GM21390 (cell line): ENCODE data around the gene CAMKK1.
"Not testable (repeated sequence)": the region's sequence is repeated elsewhere in the genome, so short reads cannot be mapped to it uniquely, and the experiment has no call there.

Experiments
- ATAC-seq: cut with Tn5 transposase; IDR thresholded peaks from one replicate; pipeline ENCODE4 v1.9.1; 2021; ENCODE audit not compliant: unreplicated experiment

Gene CAMKK1

DNA sequence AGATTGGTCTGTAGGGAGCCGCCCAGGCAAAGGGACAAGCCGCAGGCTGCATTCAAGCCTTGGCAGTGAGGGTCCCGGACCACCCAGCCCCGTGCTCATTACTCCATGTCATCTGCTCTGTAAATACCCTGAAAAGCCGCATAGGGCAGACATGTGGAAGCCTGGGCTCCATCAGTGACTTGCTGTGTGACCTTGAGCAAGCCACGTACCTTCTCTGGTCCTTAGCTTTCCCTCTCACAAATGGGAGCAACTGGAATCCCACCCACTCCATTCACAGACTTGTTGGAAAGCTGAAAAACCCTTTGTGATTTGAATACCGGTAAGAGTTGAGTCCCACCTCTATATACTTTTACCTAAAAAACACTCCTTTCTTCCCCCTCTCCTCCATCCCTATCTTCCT lies 11.9 kb downstream of the CAMKK1 start:
- no peak for ATAC-seq

DNA sequence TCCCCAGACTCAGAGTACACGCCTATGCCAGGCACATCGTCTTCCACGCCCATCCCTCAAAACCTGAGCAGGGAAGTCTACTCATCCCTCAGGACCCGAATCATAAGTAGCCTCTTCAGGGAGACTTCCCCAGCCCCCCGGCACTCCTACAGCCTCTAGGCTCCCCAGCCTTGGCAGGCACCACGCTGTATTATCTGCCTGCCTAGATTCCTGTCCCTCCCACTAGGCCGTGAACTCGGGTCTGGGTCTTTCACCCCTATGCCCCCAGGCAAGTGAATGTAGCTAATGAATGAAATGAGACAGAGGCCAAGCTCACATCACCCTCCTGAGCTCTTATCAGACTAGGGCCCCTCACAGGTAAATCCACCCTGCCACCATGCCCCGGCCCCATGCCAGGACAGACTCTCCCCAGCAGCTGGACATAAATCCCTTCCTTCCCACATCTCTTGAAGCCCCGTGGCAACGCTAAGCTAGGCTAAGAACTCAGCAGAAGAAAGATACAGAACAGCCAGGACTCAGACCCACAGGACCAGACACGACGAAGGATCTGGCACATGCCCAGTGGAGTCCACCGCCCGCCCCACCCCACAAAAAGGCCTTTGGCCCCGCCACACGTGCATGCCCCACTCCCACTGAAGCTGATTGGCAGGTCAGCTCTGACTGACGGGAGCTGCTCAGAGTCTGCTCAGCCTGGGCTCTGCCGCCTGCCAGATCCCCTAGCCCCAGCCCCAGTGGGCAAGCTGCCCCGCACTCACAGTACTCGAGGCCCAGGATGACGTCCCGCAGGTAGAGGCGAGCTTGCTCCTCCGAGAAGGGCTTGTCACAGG lies 13.0 kb downstream of the CAMKK1 start:
- no peak for ATAC-seq

DNA sequence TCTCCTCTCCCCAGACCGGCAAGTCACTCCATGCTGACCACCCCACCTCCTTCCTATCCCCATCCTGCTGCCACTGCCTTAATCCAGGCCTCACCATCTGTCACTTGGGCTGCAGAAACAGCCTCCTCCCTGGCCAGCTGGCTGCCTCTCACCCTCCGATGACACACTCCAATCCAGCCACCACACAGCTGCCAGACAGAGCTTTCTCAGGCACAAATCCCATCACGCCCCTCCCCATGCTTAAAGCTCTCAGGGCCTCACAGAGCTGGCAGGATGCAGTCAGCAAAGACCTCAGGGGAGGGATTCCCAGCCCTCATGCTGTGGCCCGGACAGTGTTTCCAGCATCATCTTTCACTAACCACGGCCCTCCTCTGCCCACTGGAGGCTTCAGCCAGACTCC lies 13.7 kb downstream of the CAMKK1 start:
- ATAC-seq, result no peak

DNA sequence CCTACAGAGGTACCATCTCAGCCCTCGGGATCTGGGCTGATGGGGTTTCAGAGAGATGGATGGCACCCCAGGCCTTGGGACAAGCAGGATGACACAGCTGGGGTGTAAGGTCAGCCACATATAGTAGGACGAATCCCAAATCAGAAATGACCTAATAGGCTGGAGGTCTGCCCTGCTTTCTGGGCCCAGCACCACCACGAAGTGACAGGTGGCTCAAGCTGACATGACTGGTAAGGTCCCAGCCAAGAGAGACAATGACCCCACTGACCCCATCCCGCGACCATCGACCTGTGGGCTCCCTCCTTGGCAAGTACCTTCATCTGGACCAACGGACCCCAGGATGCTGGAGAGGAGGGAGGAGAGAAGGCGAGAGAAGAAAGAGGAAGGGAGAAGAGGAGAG lies 15.6 kb downstream of the CAMKK1 start:
- no peak for ATAC-seq

DNA sequence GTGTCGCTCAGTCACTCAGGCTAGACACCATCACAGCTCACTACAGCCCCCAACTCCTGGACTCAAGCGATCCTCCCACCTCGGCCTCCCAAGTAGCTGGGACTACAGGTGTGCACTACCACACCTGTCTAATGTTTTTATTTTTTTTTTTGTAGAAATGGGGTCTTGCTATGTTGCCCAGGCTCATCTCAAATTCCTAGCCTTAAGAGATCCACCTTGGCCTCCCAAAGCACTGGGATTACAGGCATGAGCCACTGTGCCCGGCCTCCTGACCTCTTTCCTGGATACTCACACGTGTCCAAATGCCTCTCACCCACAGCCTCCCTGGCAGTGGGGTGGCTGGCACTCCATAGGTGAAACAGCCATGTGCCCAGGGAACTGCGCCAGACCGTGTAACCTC lies 17.5 kb downstream of the CAMKK1 start:
- ATAC-seq, result no peak

DNA sequence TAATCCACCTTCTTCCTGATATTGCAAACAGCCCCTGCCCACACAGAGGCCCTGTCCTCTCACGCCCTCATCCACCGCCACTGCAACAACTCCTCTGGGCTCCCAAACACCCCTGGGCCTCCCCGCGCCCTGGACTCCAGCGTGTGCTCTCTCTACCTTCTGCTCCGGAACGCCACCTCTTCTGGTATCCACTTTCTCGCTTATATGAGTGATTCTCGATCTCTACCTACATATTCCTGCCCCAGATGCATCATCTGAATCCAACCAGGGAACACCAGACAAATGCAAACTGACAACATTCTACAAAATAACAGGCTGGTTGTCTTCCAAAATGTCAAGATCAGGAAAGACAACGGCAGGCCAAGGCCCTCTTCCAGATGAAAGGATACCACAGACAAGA lies 19.0 kb downstream of the CAMKK1 start:
- no peak for ATAC-seq

DNA sequence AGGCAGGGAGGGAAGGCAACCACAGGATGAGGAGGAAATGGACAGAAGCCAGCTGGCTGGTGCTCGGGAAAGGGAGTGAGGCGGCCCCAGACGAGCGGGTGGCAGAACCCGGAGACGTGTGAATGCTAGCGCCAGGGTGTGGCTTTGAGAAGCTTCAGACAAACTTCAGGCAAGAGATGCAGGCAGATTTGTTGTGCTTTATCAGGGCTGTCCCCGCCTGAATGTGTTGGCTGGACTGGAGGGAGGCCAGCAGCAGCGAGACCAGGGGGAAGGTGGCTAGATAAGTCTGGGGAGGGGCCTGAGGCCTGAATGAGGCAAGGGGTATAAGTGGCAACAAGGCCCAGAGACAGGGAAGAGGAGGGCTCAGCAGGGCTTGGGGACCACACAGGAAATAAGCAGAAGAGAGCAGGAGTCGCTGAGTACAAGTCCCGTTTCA lies 22.0 kb downstream of the CAMKK1 start:
- ATAC-seq, result no peak

DNA sequence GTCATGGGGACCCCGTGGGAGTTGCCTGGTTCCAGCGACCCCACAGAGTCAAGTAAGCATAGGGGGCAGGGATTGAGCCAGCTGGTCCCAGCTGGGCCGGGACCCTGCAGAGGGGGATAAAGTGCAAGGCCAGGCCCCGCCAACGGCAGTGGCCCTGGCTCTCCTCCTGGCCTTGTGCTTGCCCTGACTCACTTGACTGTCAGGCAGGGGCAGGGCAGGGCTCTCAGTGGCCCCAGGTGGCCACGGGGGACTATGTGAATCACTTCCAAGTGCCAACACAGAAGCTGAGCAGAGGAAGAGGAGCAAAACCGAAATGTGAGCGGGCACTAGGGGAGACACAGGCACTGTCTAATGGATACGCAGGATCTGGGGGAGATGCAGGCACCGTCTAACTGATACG lies 25.2 kb downstream of the CAMKK1 start:
- ATAC-seq, result no peak

DNA sequence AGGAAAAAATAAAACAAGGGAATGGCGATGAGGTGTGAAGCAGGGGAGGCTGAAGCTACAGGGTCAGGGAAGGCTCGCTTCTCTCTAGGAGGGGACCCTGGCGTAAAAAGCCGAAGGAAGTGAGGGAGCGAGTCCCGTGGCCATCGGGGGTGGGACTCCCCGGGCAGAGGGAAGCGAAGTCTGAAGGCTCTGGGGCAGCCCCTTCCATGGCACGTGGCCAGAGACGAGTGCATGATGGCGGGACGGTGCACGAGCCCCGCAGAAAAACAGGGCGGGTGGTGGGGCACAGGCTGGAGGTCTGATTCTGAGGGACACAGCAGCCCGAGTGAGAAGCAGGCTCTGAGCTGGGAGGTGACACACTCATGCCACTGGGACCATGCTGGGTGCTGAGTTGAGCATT lies 25.7 kb downstream of the CAMKK1 start:
- ATAC-seq, result no peak

DNA sequence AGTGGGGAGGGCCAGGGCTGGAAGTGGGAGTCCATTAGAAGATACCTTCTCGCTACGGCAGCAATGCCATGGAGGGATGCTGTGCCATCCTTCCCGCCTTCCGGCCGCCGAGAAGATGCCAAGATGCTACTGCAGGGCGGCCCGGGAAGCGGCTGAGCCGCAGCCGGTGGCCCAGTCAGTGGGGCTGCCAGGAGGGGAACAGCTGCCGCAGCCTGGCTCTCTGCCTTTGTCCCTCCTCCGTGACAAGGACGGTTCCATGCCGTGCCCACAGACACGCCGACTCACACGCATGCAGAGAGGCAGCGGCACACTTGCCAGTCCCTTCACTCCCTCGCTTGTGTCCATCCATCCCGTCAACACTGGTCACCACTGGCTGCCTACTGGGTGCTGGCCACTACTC lies 26.6 kb downstream of the CAMKK1 start:
- no peak for ATAC-seq

DNA sequence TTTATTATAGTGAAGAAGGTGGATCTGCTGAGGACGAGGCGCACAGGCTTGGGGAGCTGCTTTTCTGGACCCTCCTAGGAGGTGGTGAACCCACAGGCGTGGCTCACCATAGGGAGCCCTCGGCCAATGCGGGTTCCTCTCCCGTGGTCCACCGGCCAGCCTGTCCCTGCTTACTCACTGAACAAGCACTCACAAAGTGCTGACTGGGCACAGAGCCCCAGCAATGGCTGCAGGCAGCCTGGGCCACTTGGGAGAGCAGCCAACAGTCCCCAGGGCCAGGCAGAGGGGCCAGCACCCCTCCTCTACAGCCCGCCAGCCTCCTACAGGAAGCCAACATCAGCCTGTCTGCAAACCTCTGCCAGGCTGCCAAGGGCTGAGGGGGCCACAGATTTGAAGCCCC lies 27.7 kb downstream of the CAMKK1 start:
- ATAC-seq, result no peak

DNA sequence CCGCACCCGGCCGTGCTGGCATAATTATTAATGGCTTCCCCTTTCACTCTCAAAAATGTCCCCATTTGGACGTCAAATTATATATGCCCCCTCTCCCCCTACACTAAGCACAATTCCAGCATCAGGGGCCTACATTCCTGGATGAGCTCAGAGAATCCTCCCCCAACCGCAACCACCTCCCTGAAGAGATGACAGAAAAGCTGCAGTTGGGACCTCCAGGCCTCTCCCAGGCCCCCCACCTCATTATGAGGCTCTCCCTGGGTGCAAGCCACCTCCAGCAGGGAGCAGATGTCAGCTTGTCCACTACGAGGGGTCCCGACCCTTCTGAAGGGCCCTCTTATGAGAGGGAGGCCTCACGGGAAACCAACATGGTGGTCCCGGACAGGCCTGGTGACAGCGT lies 28.3 kb downstream of the CAMKK1 start:
- no peak for ATAC-seq

DNA sequence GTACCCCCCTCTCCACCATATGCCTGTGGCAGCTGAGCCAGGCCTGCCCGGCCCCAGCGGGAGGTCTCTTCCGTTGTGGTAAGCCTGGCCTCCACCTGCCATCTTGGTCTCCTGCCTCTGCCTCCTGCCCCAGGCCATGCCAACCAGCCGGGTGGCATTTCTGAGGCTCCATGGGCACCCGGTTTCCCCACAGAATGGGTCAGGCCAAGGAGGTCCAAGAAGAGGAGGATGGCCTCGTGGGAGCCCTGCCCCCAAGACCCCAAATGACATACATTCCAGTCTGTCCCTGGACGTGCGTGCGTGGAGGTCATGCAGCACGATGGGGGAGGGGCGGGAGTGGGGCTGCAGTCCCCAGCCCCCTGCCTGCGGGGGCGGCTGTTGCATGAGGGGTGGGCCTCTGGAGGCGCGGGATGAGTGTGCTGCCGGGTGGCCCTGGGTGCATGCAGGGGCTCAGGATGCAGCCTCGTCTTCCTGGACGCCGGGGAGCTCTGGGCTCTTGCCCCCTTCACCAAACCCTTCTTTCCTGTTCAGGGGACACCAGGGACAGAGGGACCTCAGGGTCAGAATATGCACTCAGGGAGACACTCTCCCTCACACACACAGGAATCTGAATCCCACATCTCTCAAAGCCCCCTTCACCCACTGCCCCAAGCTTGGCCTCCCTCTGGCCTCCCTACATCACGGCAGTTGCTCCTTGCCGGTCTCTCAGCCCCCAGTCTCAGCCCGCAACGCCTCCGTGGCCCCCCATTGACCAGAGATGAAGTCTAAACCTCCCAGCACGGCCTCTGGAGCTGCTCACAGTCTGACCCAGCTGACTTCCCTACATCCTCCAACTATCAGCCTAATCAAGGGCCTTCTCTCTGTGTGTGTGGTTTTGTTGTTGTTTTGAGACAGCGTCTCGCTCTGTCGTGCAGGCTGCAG lies 30.8 kb downstream of the CAMKK1 start:
- no peak for ATAC-seq

DNA sequence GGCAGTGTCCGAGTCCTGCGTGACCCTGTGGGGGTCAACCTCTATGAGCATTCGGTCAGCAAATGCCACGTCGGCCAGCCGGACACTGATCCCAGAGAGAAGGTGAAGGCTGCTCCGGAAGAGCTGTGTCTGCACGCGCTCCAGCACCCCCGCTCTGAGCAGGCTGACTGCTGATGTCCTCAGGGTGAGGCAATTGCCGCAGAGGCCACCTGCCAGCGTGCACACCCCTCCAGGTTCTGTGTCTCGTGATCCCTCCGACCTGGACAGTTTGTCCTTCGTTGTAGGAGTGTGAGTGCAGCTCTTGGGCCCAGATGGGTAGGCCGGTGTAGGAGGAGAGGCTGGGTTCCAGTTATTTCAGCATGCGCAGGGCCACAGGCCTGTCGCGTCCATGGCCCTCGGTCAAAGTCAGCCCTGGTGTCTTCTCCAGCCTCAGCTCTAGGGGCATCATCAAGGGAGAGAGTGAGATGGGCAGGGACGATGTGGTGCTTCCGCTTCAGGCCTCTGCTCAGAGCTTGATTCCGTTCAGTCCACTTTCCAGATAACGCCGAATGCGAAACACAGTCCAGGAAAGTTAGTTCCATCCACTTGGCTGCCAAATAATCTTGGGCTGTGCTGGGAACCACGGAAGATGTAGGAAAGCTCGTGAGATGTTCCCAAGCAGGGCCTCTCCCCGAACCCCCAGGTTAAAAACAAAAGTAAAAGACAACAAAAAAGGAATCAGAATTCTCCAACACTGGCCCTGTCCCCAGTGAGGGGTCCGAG lies 31.7 kb downstream of the CAMKK1 start:
- ATAC-seq, result no peak

DNA sequence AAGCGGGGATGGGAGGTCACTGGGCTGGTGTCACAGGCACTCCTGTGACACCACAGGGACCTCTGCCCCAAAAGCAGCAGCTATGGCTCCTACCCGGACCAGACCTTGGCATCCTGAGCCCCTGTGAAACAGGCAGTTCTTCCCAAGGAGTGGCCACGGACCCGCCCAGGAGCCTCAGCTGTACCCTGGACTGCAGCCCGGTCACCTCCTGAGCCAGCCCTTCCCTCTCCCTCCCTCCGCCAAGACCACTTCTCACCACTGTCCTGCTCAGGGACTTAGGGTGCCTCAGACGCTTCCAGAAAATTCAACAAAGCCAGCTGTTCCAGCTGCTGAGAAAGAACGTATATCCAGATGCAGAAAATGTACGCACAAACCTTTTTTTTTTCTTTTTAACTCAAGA lies 32.9 kb downstream of the CAMKK1 start:
- ATAC-seq, result no peak

DNA sequence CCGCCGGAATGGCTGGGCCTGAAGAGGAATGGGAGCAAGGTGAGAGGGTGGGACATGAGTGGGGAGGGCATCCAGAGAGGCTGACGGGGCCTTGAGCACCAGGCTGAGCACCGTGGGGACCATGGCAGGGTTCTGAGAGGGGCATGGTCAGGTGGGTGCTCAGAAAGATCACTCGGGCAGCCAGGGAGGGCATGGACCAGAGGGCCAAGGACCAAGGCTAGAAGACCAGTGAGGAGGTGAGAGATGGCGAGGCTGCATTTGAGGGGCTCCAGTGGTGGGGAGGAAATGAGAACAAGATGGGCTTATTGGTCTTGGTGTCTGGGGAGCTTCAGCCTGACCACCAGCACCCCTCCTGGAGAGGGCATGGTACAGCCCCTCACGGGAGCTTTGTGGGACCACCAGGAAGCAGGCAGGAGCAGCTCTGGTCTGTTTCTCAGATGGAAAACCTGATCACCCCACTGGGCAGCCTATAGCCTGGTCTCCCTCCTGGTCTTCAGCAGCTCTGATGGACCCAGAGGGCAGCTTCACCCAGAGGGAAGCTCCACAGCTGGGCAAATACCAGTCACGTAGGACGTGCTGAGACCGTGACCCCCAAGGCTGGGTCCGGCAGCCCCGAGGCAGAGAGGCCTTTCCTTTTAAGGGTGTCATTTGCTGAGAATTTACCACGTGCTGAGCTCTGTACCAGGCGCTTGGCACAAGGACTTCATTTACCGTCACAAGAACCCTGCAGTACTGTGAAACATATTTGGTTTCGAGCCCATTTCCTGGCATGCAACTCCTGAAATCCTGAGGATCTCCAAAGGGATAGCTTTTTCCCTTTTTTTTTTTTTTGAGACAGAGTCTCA lies 35.4 kb downstream of the CAMKK1 start:
- ATAC-seq, result no peak

DNA sequence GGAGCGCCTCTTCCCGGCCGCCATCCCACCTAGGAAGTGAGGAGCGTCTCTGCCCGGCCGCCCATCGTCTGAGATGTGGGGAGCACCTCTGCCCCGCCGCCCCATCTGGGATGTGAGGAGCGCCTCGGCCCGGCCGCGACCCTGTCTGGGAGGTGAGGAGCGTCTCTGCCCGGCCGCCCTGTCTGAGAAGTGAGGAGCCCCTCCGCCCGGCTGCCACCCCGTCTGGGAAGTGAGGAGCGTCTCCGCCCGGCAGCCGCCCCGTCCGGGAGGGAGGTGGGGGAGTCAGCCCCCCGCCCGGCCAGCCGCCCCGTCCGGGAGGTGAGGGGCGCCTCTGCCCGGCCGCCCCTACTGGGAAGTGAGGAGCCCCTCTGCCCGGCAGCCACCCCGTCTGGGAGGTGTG lies 38.6 kb downstream of the CAMKK1 start:
- ATAC-seq, result not testable (repeated sequence)

DNA sequence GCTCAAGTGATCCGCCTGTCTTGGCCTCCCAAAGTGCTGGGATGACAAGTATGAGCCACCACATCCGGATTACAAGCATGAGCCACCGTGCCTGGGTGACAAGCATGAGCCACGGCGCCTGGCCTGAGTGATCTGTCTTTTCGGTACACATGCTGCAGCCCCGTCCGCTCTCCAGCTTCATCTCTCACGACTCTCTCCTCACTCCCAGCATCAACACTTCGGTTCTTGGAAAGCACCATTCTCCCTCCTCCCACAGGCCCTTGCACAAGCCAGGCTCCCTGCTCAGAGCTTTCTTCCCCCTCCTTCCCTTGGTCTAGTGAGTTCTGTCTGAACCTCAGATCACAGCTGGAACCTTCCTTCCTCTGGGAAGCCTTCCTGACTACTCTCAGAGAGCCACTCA lies 40.3 kb downstream of the CAMKK1 start:
- ATAC-seq, result no peak

DNA sequence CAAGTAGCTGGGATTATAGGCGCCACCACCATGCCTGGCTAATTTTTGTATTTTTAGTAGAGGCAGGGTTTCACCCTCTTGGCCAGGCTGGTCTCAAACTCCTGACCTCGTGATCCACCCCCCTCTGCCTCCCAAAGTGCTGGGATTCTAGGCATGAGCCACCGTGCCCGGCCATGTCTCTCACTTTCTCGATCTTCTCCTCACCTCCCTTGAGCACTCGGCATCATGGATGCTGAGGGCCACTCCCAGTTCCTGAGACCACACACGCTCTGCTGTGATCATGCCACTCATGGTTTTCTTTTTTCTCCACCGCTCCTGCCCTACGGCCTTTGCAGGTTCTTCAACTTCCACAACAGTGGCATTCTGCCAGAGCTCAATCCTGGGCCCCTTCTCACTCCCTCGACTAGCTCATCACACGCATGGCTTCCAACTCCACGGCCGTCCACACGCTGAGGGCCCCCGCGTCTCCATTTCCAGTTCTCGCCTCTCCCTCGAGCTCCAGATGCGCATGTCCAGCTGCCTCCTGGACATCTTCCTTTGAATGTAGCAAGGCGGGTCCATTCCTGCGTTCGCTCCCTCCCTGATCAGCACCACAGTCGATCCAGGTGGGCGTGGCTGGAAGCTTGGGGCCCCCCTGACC lies 41.3 kb downstream of the CAMKK1 start:
- no peak for ATAC-seq

DNA sequence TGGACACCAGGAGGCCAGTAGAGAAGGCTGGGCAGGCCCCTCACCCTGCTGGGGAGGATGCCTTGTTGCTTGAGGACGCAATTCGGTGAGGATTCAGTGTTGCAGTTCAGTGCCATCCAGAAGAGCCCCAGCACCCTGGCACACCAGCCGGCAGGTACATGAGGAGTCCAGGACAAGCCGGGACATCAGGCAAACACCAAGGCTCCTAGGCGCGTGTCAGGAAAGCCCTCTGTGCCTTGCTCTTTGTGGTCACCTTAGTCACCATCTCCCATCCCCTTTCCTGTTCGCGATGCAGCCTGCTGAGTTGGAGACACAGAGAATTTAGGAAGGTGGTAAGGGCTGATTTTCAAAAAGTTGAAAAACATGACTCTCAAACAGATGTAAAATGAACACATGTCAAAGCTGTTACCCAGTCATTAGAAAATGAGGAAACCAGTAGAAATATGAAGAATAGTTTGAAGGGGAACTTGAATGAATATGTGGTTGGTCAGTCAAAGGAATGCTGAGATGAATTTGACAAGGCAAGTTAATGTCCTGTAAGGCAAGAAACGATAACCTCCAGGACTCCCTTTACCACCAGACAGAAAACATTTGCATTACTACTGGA lies 44.5 kb downstream of the CAMKK1 start:
- no peak for ATAC-seq
